K562 (cell line): ENCODE results near the gene USP2. TPM values are rescaled to one million over a fixed set of nuclear protein-coding genes. Genes with fewer than 3 reads are reported as not detected.

Experiments
- CREB5 ChIP-seq: fragments of 250-450 bp; sonication (Bioruptor Pico); IDR thresholded peaks from 2 replicates; pipeline ENCODE4 v1.5.0; 2020; ENCODE audit warnings: mild to moderate bottlenecking
- FOXA1 ChIP-seq: fragments of 450-650 bp; IDR thresholded peaks from 2 replicates; pipeline ENCODE4 v1.6.1; 2016; ENCODE audit warnings: mild to moderate bottlenecking, borderline replicate concordance
- KLF10 ChIP-seq: fragments of 250-450 bp; sonication (Bioruptor Pico); IDR thresholded peaks from 2 replicates; pipeline ENCODE4 v1.6.1; 2021; ENCODE audit warnings: matching md5 sums
- MYBL2 ChIP-seq, 2 experiments: fragments of 450-650 bp in 1 of 2; sonication (generic) in 1 of 2; formaldehyde crosslinking in 1 of 2; IDR thresholded peaks; 2 replicates each; pipeline versions ENCODE4 v1.6.1 to v1.8.1; 2017 to 2022; ENCODE audit warnings: borderline replicate concordance in 1 of 2, inconsistent platforms in 1 of 2, low read depth in 1 of 2, mild to moderate bottlenecking in 1 of 2, missing genetic modification reagents in 1 of 2, moderate library complexity in 1 of 2
- PHTF2 ChIP-seq: fragments of 250-450 bp; sonication (Bioruptor Pico); IDR thresholded peaks from 2 replicates; pipeline ENCODE4 v1.5.0; 2021; ENCODE audit warnings: mild to moderate bottlenecking
- PML ChIP-seq: IDR thresholded peaks from 2 replicates; pipeline ENCODE4 v1.6.1; 2012; ENCODE audit warnings: low read length, inconsistent platforms
- POLR3G ChIP-seq: IDR thresholded peaks from 2 replicates; pipeline ENCODE4 v1.6.1; 2011; ENCODE audit not compliant: insufficient read length, insufficient replicate concordance; ENCODE audit errors: extremely low read depth
- TCF15 ChIP-seq: fragments of 250-450 bp; sonication (Bioruptor Pico); IDR thresholded peaks from 2 replicates; pipeline ENCODE4 v1.8.0; 2022; ENCODE audit warnings: moderate library complexity, mild to moderate bottlenecking, inconsistent platforms
- TCF7L2 ChIP-seq: fragments of 150-350 bp; IDR thresholded peaks from 2 replicates; pipeline ENCODE4 v1.6.1; 2016; ENCODE audit warnings: low read depth, mild to moderate bottlenecking, low read length, moderate library complexity
- ZC3H11A ChIP-seq: IDR thresholded peaks from 2 replicates; pipeline ENCODE4 v1.6.1; 2012; ENCODE audit warnings: low read depth, low read length, improper control_type of control experiment
- ZNF354B ChIP-seq: fragments of 250-450 bp; sonication (Bioruptor Pico); IDR thresholded peaks from 2 replicates; pipeline ENCODE4 v1.4.0; 2020
- polyA plus RNA-seq, 8 experiments: library from polyadenylated mRNA; depleted of rRNA in 4 of 8; stranded (reverse) in 5 of 8; unstranded in 3 of 8; fragments of >200 nt; fragmentation: Nextera tagmentation in 2 of 8; fragmentation: Illumina TruSeq in 1 of 8; extraction: Ambion mirVana in 2 of 8; extraction: Trizol in 1 of 8; gene quantifications; 2 replicates each; pipeline versions ENCODE4 v1.2.1 to v1.2.3, GENCODE V29; 2011 to 2014; ENCODE audit warnings: inconsistent platforms in 1 of 8, missing spikeins in 1 of 8
- total RNA-seq, 7 experiments: library from RNA; depleted of rRNA in 6 of 7; stranded (reverse); fragments of >200 nt in 6 of 7; fragmentation: Illumina TruSeq in 2 of 7; extraction: Trizol in 2 of 7; gene quantifications; 2 replicates each; pipeline versions ENCODE4 v1.2.1 to v1.2.3, GENCODE V29; 2011 to 2021; ENCODE audit warnings: low replicate concordance in 1 of 7
- TF ChIP-seq, protein P1 (sequence below): fragments of 450-650 bp; IDR thresholded peaks from 2 replicates; pipeline ENCODE4 v1.7.0; 2016; ENCODE audit warnings: borderline replicate concordance
- TF ChIP-seq, protein P2 (sequence below): IDR thresholded peaks from 3 replicates; pipeline ENCODE4 v1.6.1; 2011; ENCODE audit warnings: borderline replicate concordance, mild to moderate bottlenecking, moderate library complexity; ENCODE audit not compliant: insufficient read length; ENCODE audit errors: extremely low read depth

USP2 gene
- total and polyA plus RNA-seq, 9 of the 15 experiments (the other 6 are each of a cell fraction or from before 2014, with no cell fraction given) = 2.8 to 16.9 (median 3.9) TPM

DNA sequence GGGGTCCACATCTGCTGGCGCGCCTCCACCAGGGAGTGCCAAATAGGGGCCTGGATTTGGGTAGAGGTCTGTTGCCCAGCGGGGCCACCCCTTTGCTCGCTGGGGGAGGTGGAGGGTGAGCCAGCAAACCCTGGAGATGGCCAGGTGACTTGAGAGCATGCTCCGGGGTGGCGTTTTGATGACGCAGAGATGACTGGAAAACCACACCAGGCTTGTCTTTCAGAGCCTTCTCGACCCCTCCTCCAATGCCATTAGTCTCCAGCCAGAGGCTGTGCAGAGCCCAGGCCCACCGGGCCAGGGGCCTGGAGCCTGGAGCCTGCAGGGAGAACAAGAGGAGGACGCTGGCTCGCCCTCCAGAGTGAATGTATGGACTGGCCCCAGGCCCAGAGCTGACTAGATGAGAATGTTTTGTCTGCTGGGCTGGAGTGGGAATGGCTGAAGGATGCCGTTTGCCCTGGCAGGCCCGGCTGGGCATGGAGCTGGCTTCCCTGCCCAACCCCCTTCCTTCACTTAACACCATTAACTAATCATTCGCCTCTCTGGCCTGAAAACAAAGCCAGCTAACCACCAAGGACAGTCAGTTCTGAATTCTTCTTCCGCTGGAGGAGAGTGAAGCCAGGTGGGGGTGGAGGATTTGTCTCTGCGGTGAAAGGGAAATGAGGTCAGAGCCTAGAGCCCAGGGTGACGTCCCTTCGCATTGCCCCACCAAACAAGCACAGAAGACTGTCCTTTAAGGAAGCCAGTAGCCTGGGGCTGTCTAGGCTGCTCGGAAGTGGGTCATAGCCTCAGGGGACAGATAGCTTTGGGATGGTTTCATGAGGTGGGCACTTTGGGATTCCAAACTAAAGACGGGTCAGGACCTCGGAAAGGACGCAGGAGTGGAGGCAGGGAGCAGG, 63.0 kb downstream of the USP2 start (continued):
- TF ChIP-seq, protein P1, sequence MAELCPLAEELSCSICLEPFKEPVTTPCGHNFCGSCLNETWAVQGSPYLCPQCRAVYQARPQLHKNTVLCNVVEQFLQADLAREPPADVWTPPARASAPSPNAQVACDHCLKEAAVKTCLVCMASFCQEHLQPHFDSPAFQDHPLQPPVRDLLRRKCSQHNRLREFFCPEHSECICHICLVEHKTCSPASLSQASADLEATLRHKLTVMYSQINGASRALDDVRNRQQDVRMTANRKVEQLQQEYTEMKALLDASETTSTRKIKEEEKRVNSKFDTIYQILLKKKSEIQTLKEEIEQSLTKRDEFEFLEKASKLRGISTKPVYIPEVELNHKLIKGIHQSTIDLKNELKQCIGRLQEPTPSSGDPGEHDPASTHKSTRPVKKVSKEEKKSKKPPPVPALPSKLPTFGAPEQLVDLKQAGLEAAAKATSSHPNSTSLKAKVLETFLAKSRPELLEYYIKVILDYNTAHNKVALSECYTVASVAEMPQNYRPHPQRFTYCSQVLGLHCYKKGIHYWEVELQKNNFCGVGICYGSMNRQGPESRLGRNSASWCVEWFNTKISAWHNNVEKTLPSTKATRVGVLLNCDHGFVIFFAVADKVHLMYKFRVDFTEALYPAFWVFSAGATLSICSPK = peak; percentile 16; the same call in 1 of the 2 replicates
- TF ChIP-seq MYBL2 (IDR thresholded peaks at IDR 0.05; ENCODE audit: low read depth) (no peak), MYBL2 (CRISPR knock-in tag; IDR thresholded peaks at IDR 0.05; ENCODE audit: borderline replicate concordance) (no peak), PHTF2 (CRISPR knock-in tag) (no peak), ZC3H11A (no peak), TCF7L2 (no peak), POLR3G (no peak), TCF15 (CRISPR knock-in tag) (no peak), CREB5 (no peak), PML (peak; percentile 34; the same call in 1 of the 2 replicates), ZNF354B (CRISPR knock-in tag) (no peak), FOXA1 (no peak), KLF10 (CRISPR knock-in tag) (no peak)
- TF ChIP-seq, protein P2, sequence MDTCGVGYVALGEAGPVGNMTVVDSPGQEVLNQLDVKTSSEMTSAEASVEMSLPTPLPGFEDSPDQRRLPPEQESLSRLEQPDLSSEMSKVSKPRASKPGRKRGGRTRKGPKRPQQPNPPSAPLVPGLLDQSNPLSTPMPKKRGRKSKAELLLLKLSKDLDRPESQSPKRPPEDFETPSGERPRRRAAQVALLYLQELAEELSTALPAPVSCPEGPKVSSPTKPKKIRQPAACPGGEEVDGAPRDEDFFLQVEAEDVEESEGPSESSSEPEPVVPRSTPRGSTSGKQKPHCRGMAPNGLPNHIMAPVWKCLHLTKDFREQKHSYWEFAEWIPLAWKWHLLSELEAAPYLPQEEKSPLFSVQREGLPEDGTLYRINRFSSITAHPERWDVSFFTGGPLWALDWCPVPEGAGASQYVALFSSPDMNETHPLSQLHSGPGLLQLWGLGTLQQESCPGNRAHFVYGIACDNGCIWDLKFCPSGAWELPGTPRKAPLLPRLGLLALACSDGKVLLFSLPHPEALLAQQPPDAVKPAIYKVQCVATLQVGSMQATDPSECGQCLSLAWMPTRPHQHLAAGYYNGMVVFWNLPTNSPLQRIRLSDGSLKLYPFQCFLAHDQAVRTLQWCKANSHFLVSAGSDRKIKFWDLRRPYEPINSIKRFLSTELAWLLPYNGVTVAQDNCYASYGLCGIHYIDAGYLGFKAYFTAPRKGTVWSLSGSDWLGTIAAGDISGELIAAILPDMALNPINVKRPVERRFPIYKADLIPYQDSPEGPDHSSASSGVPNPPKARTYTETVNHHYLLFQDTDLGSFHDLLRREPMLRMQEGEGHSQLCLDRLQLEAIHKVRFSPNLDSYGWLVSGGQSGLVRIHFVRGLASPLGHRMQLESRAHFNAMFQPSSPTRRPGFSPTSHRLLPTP = no peak
